ENCODE data around the gene ZDHHC14. TPM values are rescaled to one million over a fixed set of nuclear protein-coding genes. Genes with fewer than 3 reads are reported as not detected.
A peak's percentile ranks its signal among the peaks of the same experiment; 100 is the strongest.

Gene ZDHHC14
- total RNA-seq, 1 experiment from 2014 or later: 17.3 TPM

- Mint-ChIP-seq H3K4me3 (ENCODE audit: low read depth, unreplicated experiment) (no peak overlapping the region), H3K36me3 (ENCODE audit: insufficient read depth, unreplicated experiment) (no peaks in the 10 kb centered on the region), H3K27ac (ENCODE audit: unreplicated experiment) (no peak overlapping the region), H3K9me3 (ENCODE audit: low read depth, unreplicated experiment) (no peaks in the 10 kb centered on the region), H3K4me1 (ENCODE audit: low read depth, unreplicated experiment) (peaks cover 19% of the 10 kb centered on the region), H3K27me3 (ENCODE audit: unreplicated experiment) (no peaks in the 10 kb centered on the region)
- CTCF ChIA-PET: no interaction called here
- no TSS peak for BruUV-seq (replicated peaks)
- TF ChIP-seq CTCF (IDR thresholded peaks at IDR 0.05; ENCODE audit: unreplicated experiment): no peak
- intact Hi-C loops (cut with micrococcal nuclease; ENCODE audit: unreplicated experiment): no loop called here
- no peak for DNase-seq
Observed at GRCh38 chr6:157547112-157547511, 166.1 kb downstream of the ZDHHC14 start.

- DNase-seq: no peak
- no peak for TF ChIP-seq CTCF (IDR thresholded peaks at IDR 0.05; ENCODE audit: unreplicated experiment)
- H3K36me3 Mint-ChIP-seq (ENCODE audit: insufficient read depth, unreplicated experiment): no peaks in the 10 kb centered on the region
- intact Hi-C loops (cut with micrococcal nuclease; ENCODE audit: unreplicated experiment): no loop called here
- peaks cover 30% of the 10 kb centered on the region for H3K4me1 Mint-ChIP-seq (ENCODE audit: low read depth, unreplicated experiment)
- CTCF ChIA-PET: no interaction called here
- H3K4me3 Mint-ChIP-seq (ENCODE audit: low read depth, unreplicated experiment): no peak overlapping the region
- no peak overlapping the region for H3K27ac Mint-ChIP-seq (ENCODE audit: unreplicated experiment)
- no TSS peak for BruUV-seq (replicated peaks)
- H3K27me3 Mint-ChIP-seq (ENCODE audit: unreplicated experiment): no peaks in the 10 kb centered on the region
- no peaks in the 10 kb centered on the region for H3K9me3 Mint-ChIP-seq (ENCODE audit: low read depth, unreplicated experiment)
Observed at GRCh38 chr6:157548635-157549467, 167.9 kb downstream of the ZDHHC14 start.

GRCh38 chr6:157549468-157549745 is 168.4 kb downstream of the ZDHHC14 start:
- H3K27ac Mint-ChIP-seq (ENCODE audit: unreplicated experiment): no peak overlapping the region
- CTCF ChIA-PET: no interaction called here
- H3K9me3 Mint-ChIP-seq (ENCODE audit: low read depth, unreplicated experiment): no peaks in the 10 kb centered on the region
- intact Hi-C loops (cut with micrococcal nuclease; ENCODE audit: unreplicated experiment): no loop called here
- BruUV-seq (replicated peaks): no TSS peak
- no peak overlapping the region for H3K4me3 Mint-ChIP-seq (ENCODE audit: low read depth, unreplicated experiment)
- no peak for TF ChIP-seq CTCF (IDR thresholded peaks at IDR 0.05; ENCODE audit: unreplicated experiment)
- no peak for DNase-seq
- H3K4me1 Mint-ChIP-seq (ENCODE audit: low read depth, unreplicated experiment): peaks cover 30% of the 10 kb centered on the region
- H3K27me3 Mint-ChIP-seq (ENCODE audit: unreplicated experiment): no peaks in the 10 kb centered on the region
- H3K36me3 Mint-ChIP-seq (ENCODE audit: insufficient read depth, unreplicated experiment): no peaks in the 10 kb centered on the region

- intact Hi-C loops (cut with micrococcal nuclease; ENCODE audit: unreplicated experiment): loop anchor here (5.0 kb wide), 1 partner anchor 237 kb away; no protein-coding TSS in a partner anchor
- CTCF ChIA-PET: interaction anchor here (1.1 kb wide), 1 partner anchor 155 kb away, joined by 3 read pairs; no protein-coding TSS in a partner anchor
- no TSS peak for BruUV-seq (replicated peaks)
- Mint-ChIP-seq H3K4me3 (ENCODE audit: low read depth, unreplicated experiment) (no peak overlapping the region), H3K4me1 (ENCODE audit: low read depth, unreplicated experiment) (peaks cover 30% of the 10 kb centered on the region), H3K27me3 (ENCODE audit: unreplicated experiment) (no peaks in the 10 kb centered on the region), H3K27ac (ENCODE audit: unreplicated experiment) (peak overlapping the region; percentile 73), H3K9me3 (ENCODE audit: low read depth, unreplicated experiment) (no peaks in the 10 kb centered on the region), H3K36me3 (ENCODE audit: insufficient read depth, unreplicated experiment) (no peaks in the 10 kb centered on the region)
- no peak for DNase-seq
- TF ChIP-seq CTCF (IDR thresholded peaks at IDR 0.05; ENCODE audit: unreplicated experiment): no peak
Observed at GRCh38 chr6:157550114-157550989, 169.4 kb downstream of the ZDHHC14 start.

Measured in Calu3 (cell line).